Adipocyte (in vitro differentiated cells): ENCODE data around the gene A2M.

Experiments
- DNase-seq: peaks from one replicate; pipeline ENCODE4 v3.0.0-alpha.2; 2015; ENCODE audit warnings: low read depth
- H3K27me3 ChIP-seq: replicated peaks from 2 replicates; pipeline ENCODE4 v1.7.0; 2013; ENCODE audit warnings: mild to moderate bottlenecking, low read length, moderate library complexity; ENCODE audit not compliant: control insufficient read depth, insufficient read depth
- H3K36me3 ChIP-seq: 2 replicates; pipeline ENCODE4 v1.7.0; 2013; ENCODE audit warnings: low read length, mild to moderate bottlenecking, moderate library complexity; ENCODE audit not compliant: control insufficient read depth, insufficient read depth, severe bottlenecking
- H3K4me1 ChIP-seq: 2 replicates; pipeline ENCODE4 v1.7.0; 2013; ENCODE audit warnings: mild to moderate bottlenecking, low read length, moderate library complexity; ENCODE audit not compliant: control insufficient read depth, insufficient read depth
- H3K4me3 ChIP-seq: 2 replicates; pipeline ENCODE4 v1.7.0; 2013; ENCODE audit warnings: mild to moderate bottlenecking, low read length, moderate library complexity
- H3K9ac ChIP-seq: 2 replicates; pipeline ENCODE4 v1.7.0; 2013; ENCODE audit warnings: mild to moderate bottlenecking, low read length, moderate library complexity
- H3K9me3 ChIP-seq: 2 replicates; pipeline ENCODE4 v1.7.0; 2013; ENCODE audit warnings: mild to moderate bottlenecking, low read length, moderate library complexity; ENCODE audit not compliant: control insufficient read depth

A2M gene

GRCh38 chr12:9118158-9118557 is 2.4 kb upstream of the A2M start:
- Histone ChIP-seq H3K4me3 (no peak overlapping the region), H3K36me3 (no peaks in the 10 kb centered on the region), H3K27me3 (no peaks in the 10 kb centered on the region), H3K9ac (no peak overlapping the region), H3K4me1 (peaks cover 30% of the 10 kb centered on the region), H3K9me3 (no peaks in the 10 kb centered on the region)
- DNase-seq, result no peak

GRCh38 chr12:9114946-9115345 is 773 bp downstream of the A2M start:
- H3K9me3 ChIP-seq, result no peaks in the 10 kb centered on the region
- H3K36me3 ChIP-seq, result peaks cover 8% of the 10 kb centered on the region
- DNase-seq, result no peak
- H3K27me3 ChIP-seq, result no peaks in the 10 kb centered on the region
- peaks cover 30% of the 10 kb centered on the region for H3K4me1 ChIP-seq
- H3K9ac ChIP-seq, result peak overlapping the region; percentile 76
- H3K4me3 ChIP-seq, result peak overlapping the region; percentile 71

- Histone ChIP-seq H3K4me3 (peak overlapping the region; percentile 71), H3K9ac (no peak overlapping the region), H3K36me3 (peaks cover 18% of the 10 kb centered on the region), H3K27me3 (no peaks in the 10 kb centered on the region), H3K9me3 (no peaks in the 10 kb centered on the region), H3K4me1 (peaks cover 30% of the 10 kb centered on the region)
- no peak for DNase-seq
Observed at GRCh38 chr12:9113987-9114309, 1.8 kb downstream of the A2M start.

DNA sequence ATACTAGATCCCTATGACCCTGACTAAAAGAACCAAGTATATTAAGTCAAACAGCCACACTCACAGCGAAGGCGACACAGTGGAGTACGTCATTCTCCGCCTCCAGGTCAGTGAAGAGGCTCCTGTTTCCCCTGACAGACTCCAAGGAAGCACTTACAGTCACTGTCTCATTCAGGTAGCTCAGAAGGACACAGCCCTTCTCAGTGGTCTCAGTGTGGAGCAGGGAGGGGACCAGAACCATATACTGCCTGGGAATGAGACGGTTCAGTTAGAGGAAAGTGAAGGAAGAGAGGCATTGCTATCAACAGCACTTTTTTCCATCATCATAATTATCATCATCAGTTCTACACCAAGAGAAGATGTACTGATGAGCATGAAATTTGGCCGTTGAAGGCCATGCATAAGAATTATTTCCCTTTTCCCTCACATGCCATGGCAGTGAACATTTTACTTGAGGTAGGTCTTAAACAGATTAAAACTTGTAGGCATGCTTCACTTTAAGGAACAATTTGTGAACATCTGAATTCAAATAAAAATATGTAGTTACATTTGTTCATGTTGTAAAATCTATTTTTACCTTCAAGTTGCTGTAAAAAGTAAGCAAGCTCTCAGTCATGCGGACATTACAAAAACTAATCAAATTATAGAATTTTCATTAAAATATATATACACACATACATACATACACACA is 2.3 kb downstream of the A2M start:
- no peaks in the 10 kb centered on the region for H3K27me3 ChIP-seq
- peak overlapping the region; percentile 71 for H3K4me3 ChIP-seq
- H3K36me3 ChIP-seq, result peaks cover 21% of the 10 kb centered on the region
- peaks cover 28% of the 10 kb centered on the region for H3K4me1 ChIP-seq
- DNase-seq, result no peak
- no peaks in the 10 kb centered on the region for H3K9me3 ChIP-seq
- H3K9ac ChIP-seq, result no peak overlapping the region

DNA sequence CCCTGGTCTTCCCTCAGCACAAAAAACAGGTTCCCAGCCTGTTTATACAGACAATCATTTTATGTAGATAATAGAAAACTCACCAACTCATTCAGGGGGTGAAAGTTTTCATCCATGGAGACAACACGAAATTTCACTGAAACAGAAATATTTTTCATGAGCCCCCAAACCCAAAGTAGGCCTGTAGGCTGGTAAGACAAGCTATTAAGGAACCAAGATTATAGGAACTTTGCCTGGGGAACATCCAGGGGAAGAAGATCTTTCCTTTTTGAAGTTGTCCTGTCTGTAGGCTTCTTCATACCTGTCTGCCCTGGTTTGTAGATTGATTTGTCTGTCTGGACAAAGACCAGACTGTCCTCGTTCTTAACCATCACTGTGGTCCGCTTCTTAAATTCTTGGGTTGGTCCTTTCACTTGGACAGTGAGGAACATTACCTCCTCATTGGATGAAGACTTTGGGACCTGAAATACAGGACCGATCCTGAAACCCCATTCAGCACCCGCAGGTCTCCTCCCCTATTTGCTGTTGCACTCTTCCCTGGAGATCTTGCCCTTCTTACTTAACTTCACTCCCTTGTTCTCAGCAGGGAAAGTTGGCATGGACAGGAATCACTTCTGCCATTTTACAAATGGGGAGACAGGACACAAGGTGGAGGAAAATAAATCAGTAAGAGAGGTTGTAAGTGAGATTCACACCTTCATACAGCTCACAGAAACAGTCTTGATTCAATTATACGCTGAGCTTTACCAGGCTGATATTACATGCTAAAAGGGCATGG is 3.5 kb downstream of the A2M start:
- no peak overlapping the region for H3K9ac ChIP-seq
- peaks cover 20% of the 10 kb centered on the region for H3K4me1 ChIP-seq
- peaks cover 21% of the 10 kb centered on the region for H3K36me3 ChIP-seq
- no peak for DNase-seq
- no peaks in the 10 kb centered on the region for H3K9me3 ChIP-seq
- no peak overlapping the region for H3K4me3 ChIP-seq
- H3K27me3 ChIP-seq, result no peaks in the 10 kb centered on the region

- no peaks in the 10 kb centered on the region for H3K9me3 ChIP-seq
- peaks cover 23% of the 10 kb centered on the region for H3K36me3 ChIP-seq
- no peak overlapping the region for H3K9ac ChIP-seq
- H3K4me3 ChIP-seq, result no peak overlapping the region
- peaks cover 12% of the 10 kb centered on the region for H3K4me1 ChIP-seq
- no peak for DNase-seq
- H3K27me3 ChIP-seq, result no peaks in the 10 kb centered on the region
Observed at GRCh38 chr12:9111525-9111924, 4.2 kb downstream of the A2M start.

DNA sequence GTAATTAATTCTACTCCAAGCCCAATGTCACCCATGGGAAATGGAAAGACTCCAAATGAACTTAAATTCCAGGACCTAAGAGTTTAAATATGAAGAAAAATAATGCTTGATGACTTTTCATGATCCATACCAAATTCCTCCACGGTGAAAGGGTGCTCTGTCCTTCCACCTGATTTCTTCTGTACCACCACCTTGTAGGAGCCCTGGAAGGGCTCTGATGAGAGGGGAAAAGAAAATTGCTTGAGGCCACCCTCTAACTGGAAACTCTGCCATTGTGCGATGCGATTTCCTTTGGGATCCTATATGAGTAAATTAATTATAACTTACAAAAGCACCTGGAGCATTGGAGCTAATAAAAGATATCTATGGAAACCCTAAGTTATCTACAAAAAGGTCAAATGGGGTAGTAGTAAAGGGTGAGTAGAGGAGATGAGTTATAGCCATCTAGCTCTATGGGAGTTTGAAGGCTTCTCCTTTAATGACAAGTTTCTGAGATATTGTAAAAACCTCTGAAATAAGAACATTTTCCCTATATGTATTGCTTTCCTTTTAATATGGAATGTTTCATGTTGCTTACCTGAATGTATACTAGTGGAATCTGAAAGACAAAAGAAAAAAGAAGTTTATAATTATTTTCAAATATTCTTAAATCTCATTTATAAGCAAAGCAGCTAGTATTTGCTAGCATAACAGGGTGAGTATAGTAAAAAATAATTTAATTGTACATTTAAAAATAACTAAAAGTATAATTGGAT is 5.8 kb downstream of the A2M start:
- H3K4me3 ChIP-seq, result no peak overlapping the region

DNA sequence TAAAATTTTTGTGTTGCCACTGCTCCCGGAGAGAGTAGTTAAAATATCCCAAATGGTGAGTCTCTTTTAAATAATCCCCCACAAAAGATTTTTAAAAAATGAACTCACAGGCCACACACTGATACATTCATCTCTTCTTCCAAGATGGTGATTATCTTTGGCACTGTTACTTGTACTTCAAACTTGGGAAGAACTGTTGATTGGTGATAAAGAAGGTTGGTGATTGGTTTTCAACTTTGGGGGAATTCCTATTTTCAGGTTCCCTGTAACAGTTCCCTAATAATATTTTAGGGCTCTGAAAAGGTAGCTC is 6.6 kb downstream of the A2M start:
- Histone ChIP-seq H3K27me3 (no peaks in the 10 kb centered on the region), H3K4me3 (no peak overlapping the region), H3K9me3 (no peaks in the 10 kb centered on the region), H3K4me1 (no peaks in the 10 kb centered on the region), H3K9ac (no peak overlapping the region), H3K36me3 (peaks cover 38% of the 10 kb centered on the region)
- no peak for DNase-seq

More for the DNA sequence above, 5.8 kb downstream of the A2M start:
- Histone ChIP-seq H3K4me1 (no peaks in the 10 kb centered on the region), H3K36me3 (peaks cover 33% of the 10 kb centered on the region), H3K9ac (no peak overlapping the region), H3K27me3 (no peaks in the 10 kb centered on the region), H3K9me3 (no peaks in the 10 kb centered on the region)
- DNase-seq, result no peak

GRCh38 chr12:9108504-9109212 is 7.1 kb downstream of the A2M start:
- no peaks in the 10 kb centered on the region for H3K9me3 ChIP-seq
- H3K4me1 ChIP-seq, result no peaks in the 10 kb centered on the region
- no peaks in the 10 kb centered on the region for H3K27me3 ChIP-seq
- H3K9ac ChIP-seq, result no peak overlapping the region
- no peak for DNase-seq
- no peak overlapping the region for H3K4me3 ChIP-seq
- H3K36me3 ChIP-seq, result peaks cover 38% of the 10 kb centered on the region

GRCh38 chr12:9107542-9107873 is 8.2 kb downstream of the A2M start:
- H3K9me3 ChIP-seq, result no peaks in the 10 kb centered on the region
- H3K4me1 ChIP-seq, result no peaks in the 10 kb centered on the region
- H3K36me3 ChIP-seq, result peaks cover 35% of the 10 kb centered on the region
- H3K9ac ChIP-seq, result no peak overlapping the region
- DNase-seq, result no peak
- H3K27me3 ChIP-seq, result no peaks in the 10 kb centered on the region
- H3K4me3 ChIP-seq, result no peak overlapping the region
